Panc1 (cell line): Measurements from ENCODE around the gene GNAO1. TPM values are rescaled to one million over a fixed set of nuclear protein-coding genes. Genes with fewer than 3 reads are reported as not detected.

Experiments
- ATAC-seq: fragments of 200-7000 bp; cut with Tn5 transposase; 2 replicates; pipeline ENCODE4 v1.9.1; 2020; ENCODE audit warnings: mild to moderate bottlenecking, moderate library complexity
- BruUV-seq: library from RNA; stranded (reverse); fragments of 400-500 nt; replicated peaks from 2 replicates; lab custom pipeline; 2021; lab: Mats Ljungman, UMichigan
- CTCF ChIA-PET: fragments of 300-600 bp; sonication (Branson Sonifier 250); formaldehyde crosslinking; loops from one replicate; lab custom pipeline; 2022; ENCODE audit warnings: antibody characterized with exemption; lab: Charles Lee
- POLR2A ChIA-PET: fragments of 300-600 bp; sonication (Branson Sonifier 250); formaldehyde crosslinking; loops from one replicate; lab custom pipeline; 2022; ENCODE audit warnings: antibody characterized with exemption; lab: Charles Lee
- DNase-seq: peaks from one replicate; pipeline ENCODE4 v3.0.0-alpha.2; 2010; ENCODE audit warnings: low read depth, low spot score
- H3K27ac ChIP-seq: 2 replicates; pipeline ENCODE4 v1.5.1; 2011; ENCODE audit warnings: mild to moderate bottlenecking, low read length, inconsistent platforms
- H3K27me3 ChIP-seq: fragments of 200-500 bp; sonication (Bioruptor generic); 2 replicates; pipeline ENCODE4 v1.6.0; 2014; ENCODE audit warnings: low read length, inconsistent platforms; ENCODE audit not compliant: control insufficient read depth, insufficient read depth
- H3K36me3 ChIP-seq: fragments of 200-500 bp; sonication (Bioruptor generic); 2 replicates; pipeline ENCODE4 v1.5.1; 2014; ENCODE audit warnings: inconsistent platforms, mild to moderate bottlenecking, low read length, moderate library complexity; ENCODE audit not compliant: control insufficient read depth, insufficient read depth
- H3K4me1 ChIP-seq: 2 replicates; pipeline ENCODE4 v1.5.1; 2011; ENCODE audit warnings: inconsistent platforms, mild to moderate bottlenecking, low read length, moderate library complexity; ENCODE audit not compliant: control insufficient read depth, insufficient read depth
- H3K4me3 ChIP-seq, 2 experiments: 2 replicates each; pipeline ENCODE4 v1.5.1; 2011 to 2012; ENCODE audit warnings: low read depth in 2 of 2, low read length in 2 of 2, mild to moderate bottlenecking in 2 of 2, inconsistent platforms in 1 of 2, moderate library complexity in 1 of 2
- H3K9me3 ChIP-seq: fragments of 200-500 bp; sonication (Bioruptor generic); 2 replicates; pipeline ENCODE4 v1.5.1; 2014; ENCODE audit warnings: low read depth, mild to moderate bottlenecking, inconsistent platforms, low read length, moderate library complexity; ENCODE audit not compliant: control insufficient read depth, insufficient read depth
- CTCF ChIP-seq: fragments of 450-650 bp; IDR thresholded peaks from 2 replicates; pipeline ENCODE4 v1.5.1; 2017; ENCODE audit warnings: mild to moderate bottlenecking
- POLR2AphosphoS5 ChIP-seq: IDR thresholded peaks from 2 replicates; pipeline ENCODE4 v1.6.1; 2012; ENCODE audit warnings: mild to moderate bottlenecking, low read depth, low read length, moderate library complexity
- REST ChIP-seq, 2 experiments: IDR thresholded peaks; 2 replicates each; pipeline ENCODE4 v1.6.1; 2011 to 2012; ENCODE audit warnings: low read depth in 2 of 2, control low read depth in 1 of 2, low read length in 1 of 2, mild to moderate bottlenecking in 1 of 2, moderate library complexity in 1 of 2; ENCODE audit not compliant: insufficient read depth in 1 of 2
- SIN3A ChIP-seq: IDR thresholded peaks from 2 replicates; pipeline ENCODE4 v1.6.1; 2012; ENCODE audit warnings: low read depth, mild to moderate bottlenecking, low read length, moderate library complexity, borderline replicate concordance; ENCODE audit not compliant: insufficient read depth
- TCF7L2 ChIP-seq: IDR thresholded peaks from 2 replicates; pipeline ENCODE4 v1.6.1; 2011; ENCODE audit warnings: mild to moderate bottlenecking, low read depth, low read length, inconsistent platforms
- in situ Hi-C: cut with HindIII; loops from 2 replicates; pipeline ENCODE4 v1.10.0; 2016; ENCODE audit warnings: low sequenced_read_pairs, low pct_unique_long_range_greater_than_20kb
- intact Hi-C: fragments of 100-400 bp; cut with micrococcal nuclease; formaldehyde crosslinking; loops from one replicate; pipeline ENCODE4 v1.10.0; 2022; ENCODE audit not compliant: unreplicated experiment
- total RNA-seq: library from RNA; stranded (reverse); gene quantifications from one replicate; pipeline ENCODE4 v1.2.1, GENCODE V29; 2021; ENCODE audit not compliant: unreplicated experiment

The GNAO1 gene
- total RNA-seq, 1 experiment from 2014 or later, result 33.4 TPM

DNA sequence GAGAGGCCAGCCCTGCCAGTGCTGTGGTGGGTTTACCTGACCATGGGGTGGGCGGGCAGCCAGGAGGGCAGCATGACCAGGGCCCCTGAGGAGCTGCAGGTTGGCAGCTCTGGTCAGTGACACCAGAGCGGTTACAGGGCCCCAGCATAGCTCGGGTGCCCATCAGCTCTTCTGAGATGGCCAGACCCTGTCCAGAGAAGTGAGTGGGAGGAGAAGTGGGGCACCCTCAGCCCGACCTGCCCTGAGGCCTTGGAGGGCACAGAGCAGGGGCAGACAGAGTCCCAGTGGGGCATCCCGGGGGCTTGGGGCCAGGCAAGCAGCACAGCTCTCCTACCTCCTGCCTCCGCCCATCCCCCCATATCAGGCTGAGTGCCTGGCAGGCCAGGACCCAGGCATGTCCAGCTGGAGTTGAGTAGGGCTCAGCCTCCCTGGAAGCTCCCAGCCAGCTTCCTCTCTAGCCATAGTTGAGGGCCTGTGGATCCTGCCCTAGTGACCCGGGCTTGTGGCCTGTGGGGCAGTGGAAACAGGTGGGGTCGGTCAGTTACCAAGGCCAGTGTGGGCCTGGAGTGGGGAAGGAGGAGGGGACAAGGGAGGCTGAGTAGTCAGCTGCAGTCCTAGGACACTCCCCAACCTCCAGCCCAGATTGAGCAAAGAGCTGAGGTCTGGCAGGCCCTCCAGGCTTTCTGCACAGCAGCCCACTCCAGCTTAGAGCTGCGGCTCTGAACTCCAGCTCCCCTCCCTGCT lies 150.5 kb downstream of the GNAO1 start:
- peak; percentile 29; the same call in 1 of the 2 replicates for ATAC-seq
- POLR2A ChIA-PET, result no interaction called here

More for the DNA sequence above, 150.5 kb downstream of the GNAO1 start:
- Histone ChIP-seq H3K9me3 (no peaks in the 10 kb centered on the region), H3K27ac (no peak overlapping the region), H3K36me3 (no peaks in the 10 kb centered on the region), H3K4me3 (no peak overlapping the region), H3K27me3 (no peaks in the 10 kb centered on the region), H3K4me1 (no peaks in the 10 kb centered on the region)
- intact Hi-C loops (no loop called here), in situ Hi-C loops (no loop called here)
- no peak for TF ChIP-seq POLR2AphosphoS5
- no peak for TF ChIP-seq CTCF
- TF ChIP-seq SIN3A, result no peak
- TF ChIP-seq TCF7L2, result no peak
- no peak for TF ChIP-seq REST (IDR thresholded peaks at IDR 0.05; ENCODE audit: insufficient read depth in 1 of 2, low read depth in 2 of 2, low read length in 1 of 2)
- BruUV-seq, result no TSS peak
- DNase-seq, result no peak
- CTCF ChIA-PET, result no interaction called here
